ENCODE results near the gene PTGS2. TPM values are rescaled to one million over a fixed set of nuclear protein-coding genes. Genes with fewer than 3 reads are reported as not detected.
"Not testable (repeated sequence)": the region's sequence is repeated elsewhere in the genome, so short reads cannot be mapped to it uniquely, and the experiment has no call there.

PTGS2 gene
- total and polyA plus RNA-seq, 4 donors: 5.3 to 20.6 (median 15.5) TPM

- Histone ChIP-seq H3K9ac (ENCODE audit: insufficient read depth in 1 of 2, low read length in 2 of 2) (no peak overlapping the region), H3K27ac (ENCODE audit: low read depth in 1 of 2, low read length in 1 of 2) (no peak overlapping the region), H3K27me3 (ENCODE audit: control insufficient read depth in 3 of 3, insufficient read depth in 3 of 3, low read length in 2 of 3) (no peaks in the 10 kb centered on the region), H3K9me3 (ENCODE audit: control insufficient read depth in 4 of 4, insufficient read depth in 3 of 4, low read length in 3 of 4) (no peaks in the 10 kb centered on the region), H3K36me3 (ENCODE audit: control insufficient read depth in 4 of 4, insufficient read depth in 4 of 4, low read length in 4 of 4) (peaks cover 0 to 7% (median 2%) of the 10 kb centered on the region in 4 donors), H3K4me3 (no peak overlapping the region), H3K4me1 (ENCODE audit: control insufficient read depth in 5 of 5, insufficient read depth in 5 of 5, low read length in 5 of 5) (no peaks in the 10 kb centered on the region)
- DNase-seq (no peak), ATAC-seq (ENCODE audit: insufficient read depth, low FRiP score) (no peak)
- TF ChIP-seq CTCF (IDR thresholded peaks at IDR 0.05; ENCODE audit: control extremely low read depth, extremely low read depth): no peak
- 97 to 99% methylated on average over 2 of the region's 2 CpGs for WGBS, 2 donors
Measured at GRCh38 chr1:186671136-186671825, 8.9 kb downstream of the PTGS2 start.

GRCh38 chr1:186670297-186671135, 9.7 kb downstream of the PTGS2 start:
- no peak for ATAC-seq (ENCODE audit: insufficient read depth, low FRiP score)
- Histone ChIP-seq H3K9ac (ENCODE audit: insufficient read depth in 1 of 2, low read length in 2 of 2) (no peak overlapping the region), H3K4me3 (no peak overlapping the region), H3K27me3 (ENCODE audit: control insufficient read depth in 3 of 3, insufficient read depth in 3 of 3, low read length in 2 of 3) (no peaks in the 10 kb centered on the region), H3K36me3 (ENCODE audit: control insufficient read depth in 4 of 4, insufficient read depth in 4 of 4, low read length in 4 of 4) (peaks cover 0 to 7% (median 0%) of the 10 kb centered on the region in 4 donors), H3K27ac (ENCODE audit: low read depth in 1 of 2, low read length in 1 of 2) (no peak overlapping the region), H3K9me3 (ENCODE audit: control insufficient read depth in 4 of 4, insufficient read depth in 3 of 4, low read length in 3 of 4) (no peaks in the 10 kb centered on the region), H3K4me1 (ENCODE audit: control insufficient read depth in 5 of 5, insufficient read depth in 5 of 5, low read length in 5 of 5) (no peaks in the 10 kb centered on the region)
- 60 to 77% methylated on average over 2 of the region's 2 CpGs for WGBS, 2 donors
- no peak for TF ChIP-seq CTCF (IDR thresholded peaks at IDR 0.05; ENCODE audit: control extremely low read depth, extremely low read depth)
- no peak for DNase-seq

- H3K4me3 ChIP-seq; H3K27me3 ChIP-seq (ENCODE audit: control insufficient read depth in 3 of 3, insufficient read depth in 3 of 3, low read length in 2 of 3); ATAC-seq (ENCODE audit: insufficient read depth, low FRiP score); DNase-seq; H3K4me1 ChIP-seq (ENCODE audit: control insufficient read depth in 5 of 5, insufficient read depth in 5 of 5, low read length in 5 of 5); H3K27ac ChIP-seq (ENCODE audit: low read depth in 1 of 2, low read length in 1 of 2); H3K36me3 ChIP-seq (ENCODE audit: control insufficient read depth in 4 of 4, insufficient read depth in 4 of 4, low read length in 4 of 4); H3K9me3 ChIP-seq (ENCODE audit: control insufficient read depth in 4 of 4, insufficient read depth in 3 of 4, low read length in 3 of 4); H3K9ac ChIP-seq (ENCODE audit: insufficient read depth in 1 of 2, low read length in 2 of 2): not testable (repeated sequence)
- WGBS, 2 donors: 95% methylated on average over 3 of the region's 3 CpGs
Measured at GRCh38 chr1:186669784-186670183, 10.4 kb downstream of the PTGS2 start.

GRCh38 chr1:186664217-186664616, 16.0 kb downstream of the PTGS2 start:
- not testable (repeated sequence) for H3K36me3 ChIP-seq (ENCODE audit: control insufficient read depth in 4 of 4, insufficient read depth in 4 of 4, low read length in 4 of 4); H3K27ac ChIP-seq (ENCODE audit: low read depth in 1 of 2, low read length in 1 of 2); H3K4me1 ChIP-seq (ENCODE audit: control insufficient read depth in 5 of 5, insufficient read depth in 5 of 5, low read length in 5 of 5); H3K4me3 ChIP-seq; ATAC-seq (ENCODE audit: insufficient read depth, low FRiP score); H3K9ac ChIP-seq (ENCODE audit: insufficient read depth in 1 of 2, low read length in 2 of 2); DNase-seq; H3K9me3 ChIP-seq (ENCODE audit: control insufficient read depth in 4 of 4, insufficient read depth in 3 of 4, low read length in 3 of 4); H3K27me3 ChIP-seq (ENCODE audit: control insufficient read depth in 3 of 3, insufficient read depth in 3 of 3, low read length in 2 of 3)
- WGBS, 2 donors: 95% methylated on average over 8 of the region's 8 CpGs
